HUDEP-2 (cell line): Measurements from ENCODE around the gene ARHGAP22.

Experiments
- DNase-seq, 76 experiments: peaks; one replicate each; lab custom pipeline; 2025; ENCODE audit not compliant: unreplicated experiment in 76 of 76; lab: John Stamatoyannopoulos, UW

Gene ARHGAP22

GRCh38 chr10:48554656-48555055, 50.2 kb downstream of the ARHGAP22 start:
- no peak for DNase-seq

GRCh38 chr10:48554246-48554645, 50.6 kb downstream of the ARHGAP22 start:
- DNase-seq: no peak

- no peak for DNase-seq
These were observed 51.8 kb downstream of the ARHGAP22 start for GRCh38 chr10:48552946-48553564.

- DNase-seq: peak in 5 of 76 experiments; percentile 2 to 22 (median 7)
These were observed 52.8 kb downstream of the ARHGAP22 start for GRCh38 chr10:48551861-48552591.

GRCh38 chr10:48550977-48551376, 53.9 kb downstream of the ARHGAP22 start:
- DNase-seq: no peak

- DNase-seq: no peak
These were observed 54.7 kb downstream of the ARHGAP22 start for GRCh38 chr10:48550071-48550691.

- DNase-seq: no peak
These were observed 55.6 kb downstream of the ARHGAP22 start for GRCh38 chr10:48549236-48549635.

- DNase-seq: no peak
These were observed 56.2 kb downstream of the ARHGAP22 start for GRCh38 chr10:48548531-48549135.

GRCh38 chr10:48547981-48548380, 56.9 kb downstream of the ARHGAP22 start:
- no peak for DNase-seq

GRCh38 chr10:48547061-48547895, 57.6 kb downstream of the ARHGAP22 start:
- no peak for DNase-seq

- no peak for DNase-seq
These were observed 59.3 kb downstream of the ARHGAP22 start for GRCh38 chr10:48545462-48546145.

GRCh38 chr10:48543182-48543844, 61.6 kb downstream of the ARHGAP22 start:
- DNase-seq: no peak

GRCh38 chr10:48542471-48543181, 62.2 kb downstream of the ARHGAP22 start:
- no peak for DNase-seq

- no peak for DNase-seq
These were observed 63.6 kb downstream of the ARHGAP22 start for GRCh38 chr10:48541144-48541795.

- no peak for DNase-seq
These were observed 66.3 kb downstream of the ARHGAP22 start for GRCh38 chr10:48538611-48539010.

GRCh38 chr10:48536916-48537890, 67.7 kb downstream of the ARHGAP22 start:
- DNase-seq: no peak

GRCh38 chr10:48536156-48536500, 68.7 kb downstream of the ARHGAP22 start:
- no peak for DNase-seq
